Lung (tissue), 12 donors: ENCODE results near the gene FUOM. TPM values are rescaled to one million over a fixed set of nuclear protein-coding genes. Genes with fewer than 3 reads are reported as not detected.

Experiments
- ATAC-seq: fragments of 200-7000 bp; cut with Tn5 transposase; one replicate; pipeline ENCODE4 v1.9.1; 2020; ENCODE audit warnings: moderate number of reproducible peaks; ENCODE audit not compliant: insufficient read depth, low FRiP score
- DNase-seq, 3 donors: peaks; one replicate each; pipeline ENCODE4 v3.0.0-alpha.2; 2013 to 2017
- H3K27ac ChIP-seq, 2 donors: one replicate each; pipeline ENCODE4 v1.5.1; 2013; ENCODE audit warnings: mild to moderate bottlenecking in 2 of 2, moderate library complexity in 2 of 2, control low read depth in 1 of 2, inconsistent platforms in 1 of 2, low read depth in 1 of 2, low read length in 1 of 2
- H3K27me3 ChIP-seq, 3 donors: one replicate each; pipeline ENCODE4 v1.5.1; 2013; ENCODE audit warnings: low read length in 2 of 3; ENCODE audit not compliant: control insufficient read depth in 3 of 3, insufficient read depth in 3 of 3
- H3K36me3 ChIP-seq, 4 donors: one replicate each; pipeline ENCODE4 v1.5.1; 2013; ENCODE audit warnings: low read length in 4 of 4, mild to moderate bottlenecking in 1 of 4, moderate library complexity in 1 of 4; ENCODE audit not compliant: control insufficient read depth in 4 of 4, insufficient read depth in 4 of 4
- H3K4me1 ChIP-seq, 5 donors: one replicate each; pipeline ENCODE4 v1.5.1; 2013; ENCODE audit warnings: low read length in 5 of 5, mild to moderate bottlenecking in 2 of 5, moderate library complexity in 1 of 5; ENCODE audit not compliant: control insufficient read depth in 5 of 5, insufficient read depth in 5 of 5
- H3K4me3 ChIP-seq: one replicate; pipeline ENCODE4 v1.5.1; 2013; ENCODE audit warnings: mild to moderate bottlenecking, control low read depth, moderate library complexity
- H3K9ac ChIP-seq, 2 donors: one replicate each; pipeline ENCODE4 v1.5.1; 2013; ENCODE audit warnings: low read length in 2 of 2, control low read depth in 1 of 2; ENCODE audit not compliant: insufficient read depth in 1 of 2
- H3K9me3 ChIP-seq, 4 donors: one replicate each; pipeline ENCODE4 v1.5.1; 2013; ENCODE audit warnings: low read length in 3 of 4, mild to moderate bottlenecking in 1 of 4, moderate library complexity in 1 of 4; ENCODE audit not compliant: control insufficient read depth in 4 of 4, insufficient read depth in 3 of 4
- CTCF ChIP-seq: IDR thresholded peaks from 2 replicates; pipeline ENCODE4 v1.5.1; 2012; ENCODE audit warnings: mild to moderate bottlenecking; ENCODE audit errors: control extremely low read depth, extremely low read depth
- WGBS, 2 donors: extraction: QIAGEN DNeasy Blood & Tissue Kit; methylation state at CpG; one replicate each; pipeline ENCODE4 v1.1.7; 2013; 5-methylcytosine and 5-hydroxymethylcytosine counted together
- polyA plus RNA-seq, 2 donors: library from polyadenylated mRNA; stranded (reverse); fragments of 200-250 nt; gene quantifications; one replicate each; pipeline ENCODE4 v1.2.1, GENCODE V29; 2013
- total RNA-seq, 2 donors: library from RNA; depleted of rRNA in 1 of 2; stranded (reverse); fragments of >200 nt in 1 of 2; gene quantifications; one replicate each; pipeline ENCODE4 v1.2.1, GENCODE V29; 2014 to 2021
- donor health status: control.
- donor health status: control.
- donor health status: Bipolar disorder and iron deficiency.
- donor health status: healthy.
- donor health status: DM: yes; HTN: yes; CAD: no.

The FUOM gene
- total and polyA plus RNA-seq, 4 donors = 8.4 to 41.4 (median 34.2) TPM

GRCh38 chr10:133359554-133359971 is 1.7 kb upstream of the FUOM start:
- H3K36me3 ChIP-seq = peaks cover 0 to 16% (median 12%) of the 10 kb centered on the region in 4 donors
- no peak overlapping the region for H3K27ac ChIP-seq
- H3K4me3 ChIP-seq = no peak overlapping the region
- 53 to 58% methylated on average over 6 of the region's 6 CpGs for WGBS, 2 donors
- H3K9ac ChIP-seq = no peak overlapping the region
- peaks cover 0 to 10% (median 0%) of the 10 kb centered on the region in 5 donors for H3K4me1 ChIP-seq
- DNase-seq = peak in 2 of 3 donors; percentile 43 to 46
- no peak for TF ChIP-seq CTCF
- H3K27me3 ChIP-seq = no peaks in the 10 kb centered on the region
- no peak for ATAC-seq
- peaks cover 0 to 5% (median 0%) of the 10 kb centered on the region in 4 donors for H3K9me3 ChIP-seq

- Histone ChIP-seq H3K36me3 (peaks cover 0 to 16% (median 10%) of the 10 kb centered on the region in 4 donors), H3K4me1 (peaks cover 0 to 10% (median 0%) of the 10 kb centered on the region in 5 donors), H3K27me3 (no peaks in the 10 kb centered on the region), H3K27ac (no peak overlapping the region), H3K4me3 (no peak overlapping the region), H3K9me3 (peaks cover 0 to 5% (median 0%) of the 10 kb centered on the region in 4 donors), H3K9ac (no peak overlapping the region)
- 86% methylated on average over 11 of the region's 11 CpGs for WGBS, 2 donors
- TF ChIP-seq CTCF = no peak
- DNase-seq (no peak), ATAC-seq (no peak)
These were observed 1.1 kb upstream of the FUOM start for GRCh38 chr10:133358925-133359310.

GRCh38 chr10:133358162-133358924 is 524 bp upstream of the FUOM start:
- Histone ChIP-seq H3K4me3 (no peak overlapping the region), H3K4me1 (peaks cover 0 to 10% (median 0%) of the 10 kb centered on the region in 5 donors), H3K36me3 (peaks cover 0 to 16% (median 10%) of the 10 kb centered on the region in 4 donors), H3K27me3 (no peaks in the 10 kb centered on the region), H3K9ac (no peak overlapping the region), H3K27ac (no peak overlapping the region), H3K9me3 (peaks cover 0 to 5% (median 0%) of the 10 kb centered on the region in 4 donors)
- DNase-seq = peak in 1 of 3 donors; percentile 20
- TF ChIP-seq CTCF = no peak
- peak; percentile 5 for ATAC-seq
- WGBS, 2 donors = 82% methylated on average over 41 of the region's 41 CpGs
